Mucosa of rectum (tissue), 2 donors: Measurements from ENCODE around the gene KRT6B.
"Not testable (repeated sequence)": the region's sequence is repeated elsewhere in the genome, so short reads cannot be mapped to it uniquely, and the experiment has no call there.

Experiments
- H3K27ac ChIP-seq, 2 donors: one replicate each; pipeline ENCODE4 v1.7.0; 2013; ENCODE audit warnings: inconsistent platforms in 2 of 2, low read depth in 2 of 2, low read length in 2 of 2
- H3K27me3 ChIP-seq, 2 donors: one replicate each; pipeline ENCODE4 v1.7.0; 2013; ENCODE audit warnings: low read length in 2 of 2; ENCODE audit not compliant: control insufficient read depth in 2 of 2, insufficient read depth in 2 of 2
- H3K36me3 ChIP-seq, 2 donors: one replicate each; pipeline ENCODE4 v1.7.0; 2013; ENCODE audit warnings: low read length in 2 of 2; ENCODE audit not compliant: control insufficient read depth in 2 of 2, insufficient read depth in 2 of 2
- H3K4me1 ChIP-seq, 2 donors: one replicate each; pipeline ENCODE4 v1.7.0; 2013; ENCODE audit warnings: low read length in 2 of 2, mild to moderate bottlenecking in 1 of 2; ENCODE audit not compliant: control insufficient read depth in 2 of 2, insufficient read depth in 2 of 2
- H3K4me3 ChIP-seq, 2 donors: one replicate each; pipeline ENCODE4 v1.7.0; 2013; ENCODE audit warnings: low read length in 2 of 2
- H3K9ac ChIP-seq, 2 donors: one replicate each; pipeline ENCODE4 v1.7.0; 2013; ENCODE audit warnings: low read length in 2 of 2, low read depth in 1 of 2, mild to moderate bottlenecking in 1 of 2
- H3K9me3 ChIP-seq, 2 donors: one replicate each; pipeline ENCODE4 v1.7.0; 2013; ENCODE audit warnings: low read length in 2 of 2; ENCODE audit not compliant: control insufficient read depth in 2 of 2
- donor health status: healthy.
- donor health status: Normal muscosa, but diverticular disease.

The KRT6B gene

GRCh38 chr12:52494100-52494499, 42.2 kb upstream of the KRT6B start:
- Histone ChIP-seq H3K27me3 (peaks cover 0 to 8% of the 10 kb centered on the region in 2 donors), H3K4me3 (no peak overlapping the region), H3K27ac (no peak overlapping the region), H3K36me3 (no peaks in the 10 kb centered on the region), H3K9me3 (no peaks in the 10 kb centered on the region), H3K4me1 (no peaks in the 10 kb centered on the region), H3K9ac (no peak overlapping the region)

GRCh38 chr12:52493172-52493571, 41.2 kb upstream of the KRT6B start, which contains the start of gene KRT6A:
TSS of gene KRT6A (minus strand) at chr12:52493257. CDS start at chr12:52493188, 69 bp downstream.
- H3K4me1 ChIP-seq, result no peaks in the 10 kb centered on the region
- no peak within 1 kb of the TSS for H3K9ac ChIP-seq
- H3K27me3 ChIP-seq, result peaks cover 0 to 8% of the 10 kb centered on the region in 2 donors
- H3K4me3 ChIP-seq, result no peak within 1 kb of the TSS
- no peaks in the 10 kb centered on the region for H3K9me3 ChIP-seq
- no peaks in the 10 kb centered on the region for H3K36me3 ChIP-seq
- no peak within 1 kb of the TSS for H3K27ac ChIP-seq

GRCh38 chr12:52492405-52492804, 40.5 kb upstream of the KRT6B start:
- not testable (repeated sequence) for H3K27me3 ChIP-seq, H3K9ac ChIP-seq, H3K9me3 ChIP-seq, H3K4me1 ChIP-seq, H3K4me3 ChIP-seq, H3K36me3 ChIP-seq, H3K27ac ChIP-seq

- H3K4me1 ChIP-seq, H3K36me3 ChIP-seq, H3K27me3 ChIP-seq, H3K4me3 ChIP-seq, H3K27ac ChIP-seq, H3K9me3 ChIP-seq, H3K9ac ChIP-seq: not testable (repeated sequence)
Measured at GRCh38 chr12:52491495-52491894, 39.5 kb upstream of the KRT6B start.

GRCh38 chr12:52488736-52489135, 36.8 kb upstream of the KRT6B start:
- no peaks in the 10 kb centered on the region for H3K9me3 ChIP-seq
- no peaks in the 10 kb centered on the region for H3K4me1 ChIP-seq
- H3K27ac ChIP-seq, result no peak overlapping the region
- H3K36me3 ChIP-seq, result no peaks in the 10 kb centered on the region
- no peak overlapping the region for H3K4me3 ChIP-seq
- no peaks in the 10 kb centered on the region for H3K27me3 ChIP-seq
- H3K9ac ChIP-seq, result no peak overlapping the region

GRCh38 chr12:52487744-52488443, 35.9 kb upstream of the KRT6B start:
- H3K4me3 ChIP-seq, H3K9me3 ChIP-seq, H3K27ac ChIP-seq, H3K36me3 ChIP-seq, H3K4me1 ChIP-seq, H3K27me3 ChIP-seq, H3K9ac ChIP-seq: not testable (repeated sequence)

- H3K9me3 ChIP-seq, result no peaks in the 10 kb centered on the region
- H3K4me1 ChIP-seq, result no peaks in the 10 kb centered on the region
- H3K27ac ChIP-seq, result no peak overlapping the region
- no peaks in the 10 kb centered on the region for H3K36me3 ChIP-seq
- no peaks in the 10 kb centered on the region for H3K27me3 ChIP-seq
- H3K4me3 ChIP-seq, result no peak overlapping the region
- no peak overlapping the region for H3K9ac ChIP-seq
Measured at GRCh38 chr12:52487211-52487610, 35.3 kb upstream of the KRT6B start.

- Histone ChIP-seq H3K4me1 (no peaks in the 10 kb centered on the region), H3K36me3 (no peaks in the 10 kb centered on the region), H3K27ac (no peak overlapping the region), H3K4me3 (no peak overlapping the region), H3K9me3 (no peaks in the 10 kb centered on the region), H3K9ac (no peak overlapping the region), H3K27me3 (no peaks in the 10 kb centered on the region)
Measured at GRCh38 chr12:52486166-52487105, 34.5 kb upstream of the KRT6B start.

GRCh38 chr12:52480073-52480472, 28.1 kb upstream of the KRT6B start:
- Histone ChIP-seq H3K4me1 (no peaks in the 10 kb centered on the region), H3K27me3 (no peaks in the 10 kb centered on the region), H3K36me3 (no peaks in the 10 kb centered on the region), H3K4me3 (no peak overlapping the region), H3K27ac (no peak overlapping the region), H3K9me3 (no peaks in the 10 kb centered on the region), H3K9ac (no peak overlapping the region)

- H3K27me3 ChIP-seq, result no peaks in the 10 kb centered on the region
- no peak overlapping the region for H3K27ac ChIP-seq
- no peaks in the 10 kb centered on the region for H3K36me3 ChIP-seq
- H3K9me3 ChIP-seq, result no peaks in the 10 kb centered on the region
- H3K9ac ChIP-seq, result no peak overlapping the region
- no peak overlapping the region for H3K4me3 ChIP-seq
- H3K4me1 ChIP-seq, result no peaks in the 10 kb centered on the region
Measured at GRCh38 chr12:52477651-52478050, 25.7 kb upstream of the KRT6B start.
